H1 (cell line): Measurements from ENCODE around the gene ENPP6. TPM values are rescaled to one million over a fixed set of nuclear protein-coding genes. Genes with fewer than 3 reads are reported as not detected.

Source experiments
- CTCF ChIA-PET: fragments of 300-600 bp; sonication (Branson Sonifier 250); formaldehyde crosslinking; loops from one replicate; lab custom pipeline; 2021; ENCODE audit not compliant: partially characterized antibody; lab: Charles Lee
- POLR2A ChIA-PET: fragments of 300-600 bp; sonication (Branson Sonifier 250); formaldehyde crosslinking; loops from one replicate; lab custom pipeline; 2021; ENCODE audit warnings: inconsistent platforms; ENCODE audit not compliant: partially characterized antibody; lab: Charles Lee
- DNase-seq, 2 experiments: peaks; one replicate each; pipeline versions ENCODE4 v3.0.0 to v3.0.0-alpha.2; 2010 to 2022; ENCODE audit warnings: low spot score in 2 of 2, low read depth in 1 of 2, mixed read lengths in 1 of 2
- FAIRE-seq: peaks from 2 replicates; lab custom pipeline; 2011; peaks lifted over from hg19 to GRCh38; lab: Jason Lieb, UNC
- H2AFZ ChIP-seq: 2 replicates; pipeline ENCODE4 v1.8.1; 2012; ENCODE audit warnings: low read length, inconsistent platforms
- H2AK5ac ChIP-seq: 2 replicates; pipeline ENCODE4 v1.6.1; 2013; ENCODE audit warnings: low read depth, low read length
- H2BK120ac ChIP-seq: replicated peaks from 2 replicates; pipeline ENCODE3; 2013; ENCODE audit warnings: low read depth, low read length, inconsistent platforms
- H2BK12ac ChIP-seq: 2 replicates; pipeline ENCODE4 v1.6.1; 2013; ENCODE audit warnings: low read depth, low read length
- H2BK15ac ChIP-seq: 2 replicates; pipeline ENCODE4 v1.6.1; 2013; ENCODE audit warnings: low read length
- H2BK20ac ChIP-seq: 2 replicates; pipeline ENCODE4 v1.6.1; 2013; ENCODE audit warnings: low read length
- H2BK5ac ChIP-seq: 2 replicates; pipeline ENCODE4 v1.6.1; 2013; ENCODE audit warnings: low read depth, low read length
- H3K14ac ChIP-seq: 2 replicates; pipeline ENCODE4 v1.6.1; 2013; ENCODE audit warnings: inconsistent platforms; ENCODE audit not compliant: insufficient read length
- H3K18ac ChIP-seq: 2 replicates; pipeline ENCODE4 v1.6.1; 2013; ENCODE audit warnings: low read length; ENCODE audit errors: extremely low read depth
- H3K23ac ChIP-seq: 2 replicates; pipeline ENCODE4 v1.6.1; 2013; ENCODE audit warnings: inconsistent platforms; ENCODE audit not compliant: insufficient read length
- H3K23me2 ChIP-seq: 2 replicates; pipeline ENCODE4 v1.6.1; 2013; ENCODE audit warnings: low read depth, low read length
- H3K27ac ChIP-seq: 2 replicates; pipeline ENCODE4 v1.6.1; 2011; ENCODE audit warnings: low read depth, low read length, inconsistent platforms
- H3K27me3 ChIP-seq, 4 experiments: replicated peaks in 1 of 4; 1 replicate in 1 of 4; 2 replicates in 3 of 4; pipeline versions ENCODE4 v1.6.1 to v1.8.1; 2011 to 2013; ENCODE audit warnings: low read length in 3 of 4, mild to moderate bottlenecking in 3 of 4, inconsistent platforms in 2 of 4, mixed read lengths in 2 of 4, moderate library complexity in 1 of 4; ENCODE audit not compliant: control insufficient read depth in 3 of 4, insufficient read depth in 3 of 4; ENCODE audit errors: extremely low read depth in 1 of 4
- H3K36me3 ChIP-seq, 4 experiments: 2 replicates each; pipeline versions ENCODE4 v1.6.1 to v1.8.1; 2011 to 2013; ENCODE audit warnings: mild to moderate bottlenecking in 4 of 4, low read length in 3 of 4, moderate library complexity in 2 of 4, control low read depth in 1 of 4, inconsistent platforms in 1 of 4; ENCODE audit not compliant: insufficient read depth in 4 of 4, control insufficient read depth in 2 of 4
- H3K4ac ChIP-seq: replicated peaks from 2 replicates; pipeline ENCODE3; 2013; ENCODE audit warnings: low read length, low read depth, mixed read lengths, inconsistent platforms; ENCODE audit not compliant: insufficient read length
- H3K4me1 ChIP-seq, 4 experiments: replicated peaks in 1 of 4; 1 replicate in 1 of 4; 2 replicates in 3 of 4; pipeline versions ENCODE4 v1.6.1 to v1.8.1; 2011 to 2013; ENCODE audit warnings: low read length in 3 of 4, inconsistent platforms in 2 of 4, mixed read lengths in 1 of 4; ENCODE audit not compliant: insufficient read depth in 4 of 4, control insufficient read depth in 3 of 4
- H3K4me2 ChIP-seq, 2 experiments: 2 replicates each; pipeline versions ENCODE4 v1.6.1 to v1.8.1; 2011 to 2013; ENCODE audit warnings: low read depth in 2 of 2, low read length in 2 of 2, control low read depth in 1 of 2, inconsistent platforms in 1 of 2, mild to moderate bottlenecking in 1 of 2; ENCODE audit not compliant: insufficient read depth in 1 of 2
- H3K4me3 ChIP-seq, 4 experiments: fragments of 200-600, 300-600 bp in 1 of 4; sonication (generic), shearing (Covaris generic), sonication (Bioruptor Twin) in 1 of 4; 2 replicates each; pipeline versions ENCODE4 v1.5.1 to v1.8.1; 2011 to 2016; ENCODE audit warnings: low read length in 4 of 4, low read depth in 3 of 4, control low read depth in 2 of 4, inconsistent platforms in 2 of 4, mild to moderate bottlenecking in 2 of 4, mixed read lengths in 1 of 4, moderate library complexity in 1 of 4; ENCODE audit not compliant: insufficient read depth in 2 of 4; ENCODE audit errors: extremely low read depth in 1 of 4
- H3K56ac ChIP-seq: replicated peaks from 2 replicates; pipeline ENCODE3; 2013; ENCODE audit warnings: low read depth, mild to moderate bottlenecking, mixed read lengths, low read length, inconsistent platforms; ENCODE audit not compliant: insufficient read length
- H3K79me1 ChIP-seq: 2 replicates; pipeline ENCODE4 v1.6.1; 2013; ENCODE audit warnings: low read depth, low read length, control low read depth
- H3K79me2 ChIP-seq, 2 experiments: 2 replicates each; pipeline versions ENCODE4 v1.6.1 to v1.8.1; 2012 to 2013; ENCODE audit warnings: low read length in 2 of 2, mild to moderate bottlenecking in 2 of 2, inconsistent platforms in 1 of 2; ENCODE audit not compliant: insufficient read depth in 2 of 2, control insufficient read depth in 1 of 2
- H3K9ac ChIP-seq, 4 experiments: replicated peaks in 1 of 4; 1 replicate in 1 of 4; 2 replicates in 3 of 4; pipeline versions ENCODE4 v1.6.1 to v1.8.1; 2011 to 2013; ENCODE audit warnings: low read depth in 3 of 4, low read length in 3 of 4, control low read depth in 2 of 4, mild to moderate bottlenecking in 2 of 4, moderate library complexity in 2 of 4, inconsistent platforms in 1 of 4; ENCODE audit errors: extremely low read depth in 1 of 4
- H3K9me3 ChIP-seq, 2 experiments: 2 replicates each; pipeline versions ENCODE4 v1.6.1 to v1.8.1; 2012 to 2013; ENCODE audit warnings: mild to moderate bottlenecking in 2 of 2, moderate library complexity in 2 of 2, control low read depth in 1 of 2, inconsistent platforms in 1 of 2, low read depth in 1 of 2, low read length in 1 of 2, mixed read lengths in 1 of 2; ENCODE audit not compliant: insufficient read depth in 2 of 2
- H4K20me1 ChIP-seq, 2 experiments: replicated peaks in 1 of 2; 2 replicates each; pipeline versions ENCODE3 to v1.8.1; 2011 to 2013; ENCODE audit warnings: inconsistent platforms in 2 of 2, low read length in 2 of 2, mild to moderate bottlenecking in 1 of 2; ENCODE audit not compliant: insufficient read depth in 2 of 2, control insufficient read depth in 1 of 2
- H4K5ac ChIP-seq: 2 replicates; pipeline ENCODE4 v1.6.1; 2013; ENCODE audit warnings: low read length, low read depth, mixed read lengths, inconsistent platforms; ENCODE audit not compliant: insufficient read length
- H4K8ac ChIP-seq: 2 replicates; pipeline ENCODE4 v1.8.0; 2013; ENCODE audit warnings: mild to moderate bottlenecking, moderate library complexity, low read length, inconsistent platforms; ENCODE audit not compliant: insufficient read depth; ENCODE audit errors: extremely low read depth
- H4K91ac ChIP-seq: replicated peaks from 2 replicates; pipeline ENCODE3; 2013; ENCODE audit warnings: low read length, mixed read lengths, inconsistent platforms; ENCODE audit not compliant: insufficient read length
- RXRA ChIP-seq: IDR thresholded peaks from 2 replicates; pipeline ENCODE4 v1.6.1; 2011; ENCODE audit warnings: low read depth, mild to moderate bottlenecking, low read length, moderate library complexity; ENCODE audit not compliant: insufficient read depth
- WGBS, 2 experiments: shearing (Covaris generic) in 1 of 2; methylation state at CpG; one replicate each; pipeline versions ENCODE4 v1.1.6 to v1.1.7; 2013 to 2015; ENCODE audit warnings: low lambda C conversion rate in 2 of 2, mixed read lengths in 2 of 2, inconsistent platforms in 1 of 2, low coverage in 1 of 2, missing lambda C conversion rate in 1 of 2; ENCODE audit not compliant: insufficient replicate concordance in 2 of 2, insufficient coverage in 1 of 2, insufficient read length in 1 of 2; ENCODE audit errors: extremely low coverage in 1 of 2, missing lambda C conversion rate in 1 of 2; 5-methylcytosine and 5-hydroxymethylcytosine counted together
- polyA plus RNA-seq, 7 experiments: library from polyadenylated mRNA; depleted of rRNA in 3 of 7; stranded (reverse) in 5 of 7; unstranded in 2 of 7; fragments of >200 nt in 5 of 7; fragments of 200-250 nt in 2 of 7; gene quantifications; 1 replicate in 5 of 7; 2 replicates in 1 of 7; 4 replicates in 1 of 7; pipeline versions ENCODE4 v1.2.1 to v1.2.3, GENCODE V29; 2011 to 2013; ENCODE audit warnings: missing spikeins in 2 of 7, mixed read lengths in 2 of 7
- total RNA-seq: library from RNA; stranded (reverse); fragmentation: NEBNext Ultra II Directional; extraction: Animal tissue kit (Norgen Biotek cat#: 25700); gene quantifications from 2 replicates; pipeline ENCODE4 v1.2.1, GENCODE V29; 2021

The ENPP6 gene
- total and polyA plus RNA-seq, 2 of the 8 experiments (the other 6 are each of a cell fraction or from before 2014, with no cell fraction given), result 0.11 to 0.20 TPM

DNA sequence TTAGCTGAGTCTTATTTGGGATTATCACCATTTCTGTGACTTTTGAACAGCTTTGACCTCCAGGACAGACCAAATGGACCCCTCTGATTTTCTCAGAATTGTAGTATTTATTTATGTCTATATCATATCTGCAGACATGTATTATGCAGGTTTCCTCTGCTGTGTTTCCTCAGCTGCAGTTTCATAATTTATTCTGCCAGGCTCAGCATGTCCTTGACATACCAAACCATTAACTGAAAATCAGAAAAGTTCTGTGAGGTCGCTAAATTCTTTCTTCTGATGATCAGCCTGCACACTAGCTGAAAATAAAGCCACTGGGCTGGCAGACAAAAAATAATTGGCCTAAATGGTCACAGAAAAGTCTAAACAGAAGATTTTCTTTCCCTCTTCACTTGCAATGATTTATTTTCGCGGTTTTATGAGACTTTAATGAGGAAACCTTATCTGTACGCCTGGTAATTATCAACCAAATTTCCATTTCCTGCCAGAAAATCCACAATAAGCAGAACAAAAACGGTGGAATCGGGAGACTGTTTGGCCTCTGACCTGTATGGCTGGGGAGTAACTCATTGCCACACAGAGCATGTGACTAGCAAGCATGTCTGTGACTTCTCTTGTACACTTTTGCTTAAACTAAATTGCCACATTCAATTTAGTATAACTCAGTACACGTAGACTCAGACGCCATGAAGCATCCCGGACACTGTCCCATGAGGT, 150.9 kb downstream of the ENPP6 start:
- Histone ChIP-seq H4K5ac (no peak overlapping the region), H3K27ac (no peak overlapping the region), H3K9me3 (no peaks in the 10 kb centered on the region), H3K4ac (no peak overlapping the region), H2BK5ac (no peak overlapping the region), H3K79me2 (no peaks in the 10 kb centered on the region), H2BK12ac (no peak overlapping the region), H3K4me2 (no peak overlapping the region), H3K27me3 (no peaks in the 10 kb centered on the region), H2BK15ac (no peak overlapping the region), H2BK120ac (no peak overlapping the region), H3K79me1 (no peaks in the 10 kb centered on the region), H3K4me3 (no peak overlapping the region), H2AK5ac (no peak overlapping the region), H4K20me1 (no peaks in the 10 kb centered on the region), H3K36me3 (no peaks in the 10 kb centered on the region), H3K9ac (no peak overlapping the region), H3K18ac (no peak overlapping the region), H3K14ac (no peak overlapping the region), H2BK20ac (no peak overlapping the region), H3K23me2 (no peaks in the 10 kb centered on the region), H3K23ac (no peak overlapping the region), H2AFZ (no peak overlapping the region), H3K4me1 (peaks cover 0 to 1% (median 0%) of the 10 kb centered on the region in 4 experiments; a peak in 1 of 7 replicates), H4K91ac (no peak overlapping the region), H4K8ac (no peak overlapping the region), H3K56ac (no peak overlapping the region)
- no peak for TF ChIP-seq RXRA
- 89% methylated on average over 9 of the region's 9 CpGs; no CpG with 5 or more reads in 1 of the 2 experiments for WGBS, 2 experiments
- no peak for DNase-seq
- no peak for FAIRE-seq
- POLR2A ChIA-PET, result interaction anchor here (0.7 kb wide), 1 partner anchor 60 kb away, joined by 4 read pairs; no protein-coding TSS in a partner anchor
- CTCF ChIA-PET, result interaction anchor here (0.9 to 1.6 kb wide), 5 partner anchors 13 to 82 kb away, joined by 3 to 5 read pairs (median 3); no protein-coding TSS in a partner anchor
